ENCODE data around the gene PPIL6.

Gene PPIL6

GRCh38 chr6:109434456-109434855 lies 6.0 kb downstream of the PPIL6 start:
- no peak overlapping the region for H3K4me3 ChIP-seq (ENCODE audit: control insufficient read depth, low read depth, low read length)
- no peak for TF ChIP-seq CTCF (conservative IDR thresholded peaks at IDR 0.05; ENCODE audit: control insufficient read depth, insufficient read depth, low read depth, low read length)
- peak; percentile 62 for DNase-seq (ENCODE audit: low read depth)

GRCh38 chr6:109429496-109429895 lies 10.9 kb downstream of the PPIL6 start:
- H3K4me3 ChIP-seq (ENCODE audit: control insufficient read depth, low read depth, low read length), result no peak overlapping the region
- no peak for DNase-seq (ENCODE audit: low read depth)
- TF ChIP-seq CTCF (conservative IDR thresholded peaks at IDR 0.05; ENCODE audit: control insufficient read depth, insufficient read depth, low read depth, low read length), result no peak

GRCh38 chr6:109428889-109429477 lies 11.4 kb downstream of the PPIL6 start:
- no peak for TF ChIP-seq CTCF (conservative IDR thresholded peaks at IDR 0.05; ENCODE audit: control insufficient read depth, insufficient read depth, low read depth, low read length)
- peak; percentile 67 for DNase-seq (ENCODE audit: low read depth)
- H3K4me3 ChIP-seq (ENCODE audit: control insufficient read depth, low read depth, low read length), result no peak overlapping the region

- no peak overlapping the region for H3K4me3 ChIP-seq (ENCODE audit: control insufficient read depth, low read depth, low read length)
- TF ChIP-seq CTCF (conservative IDR thresholded peaks at IDR 0.05; ENCODE audit: control insufficient read depth, insufficient read depth, low read depth, low read length), result no peak
- DNase-seq (ENCODE audit: low read depth), result no peak
These were observed 15.5 kb downstream of the PPIL6 start for GRCh38 chr6:109424946-109425345.

GRCh38 chr6:109421184-109421583 lies 19.2 kb downstream of the PPIL6 start:
- no peak for DNase-seq (ENCODE audit: low read depth)
- no peak overlapping the region for H3K4me3 ChIP-seq (ENCODE audit: control insufficient read depth, low read depth, low read length)
- no peak for TF ChIP-seq CTCF (conservative IDR thresholded peaks at IDR 0.05; ENCODE audit: control insufficient read depth, insufficient read depth, low read depth, low read length)

- H3K4me3 ChIP-seq (ENCODE audit: control insufficient read depth, low read depth, low read length), result no peak overlapping the region
- DNase-seq (ENCODE audit: low read depth), result no peak
These were observed 19.7 kb downstream of the PPIL6 start for GRCh38 chr6:109420751-109421150.

More at GRCh38 chr6:109420751-109421150, 19.7 kb downstream of the PPIL6 start:
- no peak for TF ChIP-seq CTCF (conservative IDR thresholded peaks at IDR 0.05; ENCODE audit: control insufficient read depth, insufficient read depth, low read depth, low read length)

Data from fibroblast of mammary gland (primary cell).